GM18868 (cell line): ENCODE results near the gene GPR15.
"Not testable (repeated sequence)": the region's sequence is repeated elsewhere in the genome, so short reads cannot be mapped to it uniquely, and the experiment has no call there.

Experiments
- ATAC-seq: cut with Tn5 transposase; IDR thresholded peaks from one replicate; pipeline ENCODE4 v1.9.1; 2021; ENCODE audit warnings: mild to moderate bottlenecking, moderate library complexity; ENCODE audit not compliant: unreplicated experiment

The GPR15 gene

GRCh38 chr3:98556164-98557130 lies 24.7 kb downstream of the GPR15 start:
- peak; percentile 84 for ATAC-seq

- peak; percentile 24 for ATAC-seq
Observed at GRCh38 chr3:98557324-98558010, 25.7 kb downstream of the GPR15 start.

GRCh38 chr3:98558100-98558827 lies 26.5 kb downstream of the GPR15 start:
- no peak for ATAC-seq

- not testable (repeated sequence) for ATAC-seq
Observed at GRCh38 chr3:98559769-98560168, 28.0 kb downstream of the GPR15 start.

- ATAC-seq: no peak
Observed at GRCh38 chr3:98560911-98561310, 29.1 kb downstream of the GPR15 start.

GRCh38 chr3:98561727-98562521 lies 30.1 kb downstream of the GPR15 start:
- ATAC-seq: peak; percentile 18

GRCh38 chr3:98563661-98564281 lies 32.0 kb downstream of the GPR15 start:
- ATAC-seq: peak; percentile 49

GRCh38 chr3:98564282-98565005 lies 32.7 kb downstream of the GPR15 start:
- ATAC-seq: peak; percentile 14

- ATAC-seq: peak; percentile 24
Observed at GRCh38 chr3:98565237-98565643, 33.5 kb downstream of the GPR15 start.

- no peak for ATAC-seq
Observed at GRCh38 chr3:98565843-98566242, 34.1 kb downstream of the GPR15 start.

- peak; percentile 27 for ATAC-seq
Observed at GRCh38 chr3:98567666-98568270, 36.0 kb downstream of the GPR15 start.

- ATAC-seq: no peak
Observed at GRCh38 chr3:98568402-98568801, 36.6 kb downstream of the GPR15 start.

GRCh38 chr3:98573181-98573728 lies 41.5 kb downstream of the GPR15 start:
- ATAC-seq: peak; percentile 64

GRCh38 chr3:98574132-98574531 lies 42.4 kb downstream of the GPR15 start:
- ATAC-seq: no peak

GRCh38 chr3:98577178-98577895 lies 45.6 kb downstream of the GPR15 start:
- no peak for ATAC-seq

- ATAC-seq: no peak
Observed at GRCh38 chr3:98580401-98581386, 48.9 kb downstream of the GPR15 start.

- ATAC-seq: no peak
Observed at GRCh38 chr3:98581474-98581873, 49.7 kb downstream of the GPR15 start.
